Neural progenitor cell (in vitro differentiated cells): Measurements from ENCODE around the gene RHOXF1. TPM values are rescaled to one million over a fixed set of nuclear protein-coding genes. Genes with fewer than 3 reads are reported as not detected.

ENCODE experiments used
- total RNA-seq: library from RNA; depleted of rRNA; stranded (reverse); fragments of >200 nt; gene quantifications from 2 replicates; pipeline ENCODE4 v1.2.3, GENCODE V29; 2015; ENCODE audit warnings: low replicate concordance

RHOXF1 gene
- total RNA-seq, 1 donor from 2014 or later = not detected

Other genes starting within 250 kb of the RHOXF1 start
- gene RNF113A, start 244.2 kb downstream of the RHOXF1 start, total RNA-seq = 10.9 and 11.3 TPM in 2 replicates
- 44.1 and 57.9 TPM in 2 replicates for gene NDUFA1, start 244.1 kb downstream of the RHOXF1 start, total RNA-seq
- not detected in 2 replicates for gene AKAP14, start 220.0 kb downstream of the RHOXF1 start, total RNA-seq
- 6.5 and 11.2 TPM in 2 replicates for gene NKAP, start 172.2 kb downstream of the RHOXF1 start, total RNA-seq
- gene RHOXF2B, start 38.2 kb downstream of the RHOXF1 start, total RNA-seq = not detected in 2 replicates
- not detected in 2 replicates for gene RHOXF2, start 42.7 kb upstream of the RHOXF1 start, total RNA-seq
- 33.1 and 45.6 TPM in 2 replicates for gene ZBTB33, start 134.9 kb upstream of the RHOXF1 start, total RNA-seq
- gene TMEM255A, start 195.5 kb upstream of the RHOXF1 start, total RNA-seq = 2.0 and 3.5 TPM in 2 replicates
- gene ATP1B4, start 246.2 kb upstream of the RHOXF1 start, total RNA-seq = not detected in 2 replicates